NCI-H1436 (cell line): Measurements from ENCODE around the gene DNMT3L.
"Not testable (repeated sequence)": the region's sequence is repeated elsewhere in the genome, so short reads cannot be mapped to it uniquely, and the experiment has no call there.

Source experiments
- DNase-seq: peaks from one replicate; lab custom pipeline; 2025; lab: John Stamatoyannopoulos, UW

Gene DNMT3L

DNA sequence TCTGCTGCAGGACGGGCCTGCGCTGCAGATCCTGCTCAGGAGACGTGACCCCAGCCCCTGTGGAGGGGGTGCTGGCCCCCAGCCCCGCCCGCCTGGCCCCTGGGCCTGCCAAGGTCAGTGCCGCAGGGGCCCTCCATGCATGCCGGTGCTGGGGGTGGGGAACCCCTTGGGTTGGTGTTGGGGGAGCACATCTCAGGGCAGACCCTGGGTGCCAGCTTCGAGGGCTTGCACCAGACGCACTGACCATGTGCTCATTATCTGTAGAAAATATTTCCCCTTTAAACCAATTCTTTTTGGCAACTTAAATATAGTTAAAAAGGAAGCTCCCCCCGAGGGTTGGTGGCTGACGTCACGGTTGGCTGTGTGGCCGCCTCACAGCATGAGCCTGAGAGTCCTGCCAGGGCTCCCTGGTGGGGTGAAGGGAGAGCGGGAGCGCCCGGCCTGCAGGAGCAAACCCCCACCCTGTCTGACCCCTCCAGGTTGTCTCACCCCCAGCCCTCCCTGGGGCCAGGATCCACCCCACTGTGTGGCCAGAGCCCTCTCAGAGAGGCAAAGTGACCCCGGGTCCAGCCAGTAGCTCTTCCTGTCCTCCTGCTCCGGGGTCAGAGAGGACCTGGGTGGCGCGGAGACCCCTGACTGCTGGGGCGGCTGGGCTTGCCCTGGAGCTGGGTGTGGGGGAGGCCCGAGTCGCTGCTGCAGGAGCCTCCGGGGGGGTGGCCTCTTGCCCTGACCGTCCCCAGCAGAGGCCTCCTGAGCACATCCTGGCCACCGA is 32.9 kb upstream of the DNMT3L start:
- no peak for DNase-seq

DNA sequence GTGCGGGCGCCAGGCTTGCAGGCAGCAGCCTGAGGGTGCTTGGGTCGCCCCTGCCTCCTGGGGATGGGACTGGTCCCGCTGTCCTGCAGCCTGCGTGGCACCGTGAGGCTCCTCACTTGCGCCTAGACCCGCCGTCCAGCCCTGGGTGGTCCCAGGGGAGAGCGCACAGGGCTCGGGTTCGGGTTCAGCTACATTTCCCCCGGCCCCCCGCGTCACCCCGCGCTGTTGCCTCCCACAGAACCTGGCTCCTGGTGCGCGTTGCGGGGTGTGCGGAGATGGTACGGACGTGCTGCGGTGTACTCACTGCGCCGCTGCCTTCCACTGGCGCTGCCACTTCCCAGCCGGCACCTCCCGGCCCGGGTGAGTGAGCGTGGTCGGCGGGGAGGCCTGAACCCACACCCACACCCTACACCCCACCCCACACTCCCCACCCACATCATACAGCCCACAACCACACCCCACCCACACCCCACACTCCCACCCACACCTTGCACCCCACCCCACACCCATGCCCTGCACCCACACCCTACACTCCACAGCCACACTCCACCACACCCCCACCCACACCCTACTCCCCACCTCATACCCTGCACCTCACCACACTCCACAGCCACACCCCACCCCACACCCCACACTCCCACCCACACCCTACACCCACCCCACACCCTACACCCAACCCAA is 32.0 kb upstream of the DNMT3L start:
- no peak for DNase-seq

DNA sequence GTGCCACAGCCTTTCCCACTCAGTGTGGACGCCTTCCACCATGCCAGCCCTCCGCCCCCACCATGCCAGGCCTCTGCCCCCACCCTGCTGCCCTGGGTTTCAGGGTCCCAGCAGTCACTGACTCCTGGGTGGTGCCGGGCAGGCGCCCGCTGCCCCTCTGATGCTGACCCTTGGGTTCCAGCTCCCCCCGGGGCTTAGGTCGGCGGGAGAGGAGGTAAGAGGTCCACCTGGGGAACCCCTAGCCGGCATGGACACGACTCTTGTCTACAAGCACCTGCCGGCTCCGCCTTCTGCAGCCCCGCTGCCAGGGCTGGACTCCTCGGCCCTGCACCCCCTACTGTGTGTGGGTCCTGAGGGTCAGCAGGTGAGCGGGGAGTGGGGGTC is 31.1 kb upstream of the DNMT3L start:
- DNase-seq: no peak

DNA sequence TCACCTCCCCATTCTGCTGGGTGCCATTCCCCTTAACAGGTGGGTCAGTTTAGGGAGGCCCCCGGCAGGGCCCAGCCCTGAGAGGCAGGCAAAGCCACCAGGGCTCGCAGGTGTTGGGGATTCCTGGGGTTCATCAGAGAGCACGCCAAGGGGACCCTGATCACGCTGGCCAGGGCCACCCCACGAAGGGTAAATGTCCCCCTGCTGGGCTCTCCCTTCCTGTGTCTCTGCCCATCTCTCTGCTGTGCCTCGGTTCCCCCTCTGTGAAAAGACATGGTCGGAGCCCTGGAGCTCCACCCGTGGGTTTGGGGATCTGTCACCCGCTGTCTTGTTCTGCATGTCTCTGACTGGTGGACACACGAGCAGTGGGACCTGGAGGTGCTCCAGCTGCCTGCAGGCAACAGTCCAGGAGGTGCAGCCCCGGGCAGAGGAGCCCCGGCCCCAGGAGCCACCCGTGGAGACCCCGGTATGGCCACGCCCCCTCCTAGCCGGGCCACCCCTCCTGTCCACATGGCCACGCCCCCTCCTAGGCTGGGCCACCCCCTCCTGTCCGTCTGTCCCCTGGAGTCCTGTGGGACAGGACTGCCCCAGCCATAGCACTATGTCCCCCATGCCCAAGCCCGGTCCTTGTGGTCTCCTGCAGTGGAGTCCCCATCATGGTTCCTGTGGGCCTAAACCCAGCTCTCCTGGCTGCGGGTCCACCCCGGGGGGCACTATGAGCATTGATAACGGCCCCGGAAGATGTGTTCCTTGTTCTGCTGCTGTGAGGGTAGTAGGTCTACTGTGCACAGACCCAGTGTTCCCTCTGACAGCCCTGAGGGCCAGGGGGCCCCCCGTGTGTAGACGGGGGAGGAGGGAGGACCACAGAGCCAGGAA is 30.5 kb upstream of the DNMT3L start:
- no peak for DNase-seq

DNA sequence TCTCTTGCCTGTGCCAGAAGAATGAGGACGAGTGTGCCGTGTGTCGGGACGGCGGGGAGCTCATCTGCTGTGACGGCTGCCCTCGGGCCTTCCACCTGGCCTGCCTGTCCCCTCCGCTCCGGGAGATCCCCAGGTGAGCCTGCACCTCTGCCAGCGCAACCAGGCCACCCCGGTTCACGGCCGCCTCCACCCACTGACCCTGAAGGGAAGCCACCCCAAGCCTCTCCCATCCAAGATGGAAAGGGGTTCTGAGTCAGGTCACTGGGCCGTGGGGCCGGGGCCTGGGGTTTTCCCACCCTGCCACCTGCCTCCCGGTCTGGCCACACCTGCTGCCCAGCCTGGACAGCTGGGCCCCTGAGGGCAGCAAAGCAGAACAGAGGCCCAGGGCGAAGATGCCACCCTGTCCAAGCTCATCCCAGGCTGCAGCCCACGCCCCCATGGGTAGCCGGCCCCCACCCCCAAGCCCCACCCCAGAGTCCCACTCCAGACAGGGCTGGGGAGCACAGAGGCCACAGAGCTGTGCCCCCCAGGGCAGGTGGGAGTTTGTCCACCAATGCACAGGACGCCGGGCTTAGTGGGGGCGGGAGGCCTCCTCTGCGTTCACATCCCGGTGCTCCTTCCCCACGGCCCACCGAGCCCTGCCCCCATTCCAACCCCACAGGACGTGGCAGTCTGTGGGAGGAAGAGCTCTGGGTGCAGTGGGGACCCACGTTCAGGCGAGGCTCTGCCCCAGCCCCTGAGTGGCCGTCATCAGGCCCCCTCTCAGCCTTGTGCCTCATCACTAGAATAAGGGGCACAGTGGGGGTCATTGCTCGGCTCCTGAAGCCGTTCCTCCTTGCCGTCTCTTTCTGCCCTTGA is 29.6 kb upstream of the DNMT3L start:
- no peak for DNase-seq

DNA sequence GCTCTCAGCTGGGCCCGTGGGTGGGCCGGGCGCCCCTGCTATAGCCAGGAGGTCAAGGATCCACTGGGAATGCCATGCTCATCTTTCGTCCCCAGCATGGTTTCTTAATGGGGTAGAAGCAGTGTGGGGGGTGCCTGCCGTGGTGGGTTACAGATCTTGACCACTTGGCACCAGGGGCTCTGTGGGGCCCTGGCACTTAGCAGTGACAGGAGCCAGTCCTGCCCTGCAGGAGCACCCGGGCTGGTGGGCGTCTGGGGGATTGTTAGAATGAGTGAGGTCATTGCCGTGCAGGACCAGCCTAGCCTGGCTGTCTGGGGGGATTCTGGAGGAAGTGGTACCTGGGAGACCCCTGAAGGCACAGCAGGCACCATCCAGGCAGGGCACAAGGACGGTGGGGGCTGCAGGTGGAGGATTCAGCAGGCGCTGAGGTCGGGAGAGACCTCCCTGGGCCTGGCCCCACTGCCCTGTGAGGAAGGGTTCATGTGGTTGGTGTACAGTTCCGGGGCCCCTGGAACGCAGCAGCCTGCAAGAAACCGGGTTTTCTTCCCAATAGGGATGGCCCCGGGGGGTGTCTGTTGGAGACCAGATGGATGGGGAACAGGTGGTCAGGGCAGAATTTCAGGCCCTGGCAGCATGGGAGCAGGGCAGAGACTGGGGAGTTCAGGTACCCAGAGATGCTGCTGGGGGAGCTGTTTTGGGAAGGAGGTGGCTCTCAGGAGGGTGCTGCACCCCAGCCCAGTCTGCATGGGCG is 28.8 kb upstream of the DNMT3L start:
- no peak for DNase-seq

DNA sequence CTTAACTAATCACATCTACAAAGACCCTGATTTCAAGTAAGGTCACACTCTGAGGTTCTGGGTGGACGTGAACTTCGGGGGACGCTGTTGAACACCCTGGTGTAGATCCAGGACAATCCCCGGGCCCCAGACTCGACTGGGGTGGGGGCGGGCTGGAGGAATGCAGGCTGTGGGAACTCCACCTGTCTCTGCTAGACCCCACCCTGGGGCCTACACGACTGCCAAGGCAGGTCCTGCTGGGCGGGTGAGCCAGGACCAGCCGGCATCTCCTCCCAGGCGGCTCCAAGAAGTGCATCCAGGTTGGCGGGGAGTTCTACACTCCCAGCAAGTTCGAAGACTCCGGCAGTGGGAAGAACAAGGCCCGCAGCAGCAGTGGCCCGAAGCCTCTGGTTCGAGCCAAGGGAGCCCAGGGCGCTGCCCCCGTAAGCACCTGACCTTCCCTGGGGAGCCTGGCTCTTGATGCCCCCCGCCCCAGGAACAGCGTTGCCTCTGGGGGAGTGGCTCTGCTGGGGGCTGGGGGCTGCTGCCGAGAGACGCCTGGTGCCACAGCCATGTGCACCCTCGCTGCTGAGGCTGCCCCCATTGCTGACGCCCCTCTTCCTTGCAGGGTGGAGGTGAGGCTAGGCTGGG is 27.8 kb upstream of the DNMT3L start:
- no peak for DNase-seq

DNA sequence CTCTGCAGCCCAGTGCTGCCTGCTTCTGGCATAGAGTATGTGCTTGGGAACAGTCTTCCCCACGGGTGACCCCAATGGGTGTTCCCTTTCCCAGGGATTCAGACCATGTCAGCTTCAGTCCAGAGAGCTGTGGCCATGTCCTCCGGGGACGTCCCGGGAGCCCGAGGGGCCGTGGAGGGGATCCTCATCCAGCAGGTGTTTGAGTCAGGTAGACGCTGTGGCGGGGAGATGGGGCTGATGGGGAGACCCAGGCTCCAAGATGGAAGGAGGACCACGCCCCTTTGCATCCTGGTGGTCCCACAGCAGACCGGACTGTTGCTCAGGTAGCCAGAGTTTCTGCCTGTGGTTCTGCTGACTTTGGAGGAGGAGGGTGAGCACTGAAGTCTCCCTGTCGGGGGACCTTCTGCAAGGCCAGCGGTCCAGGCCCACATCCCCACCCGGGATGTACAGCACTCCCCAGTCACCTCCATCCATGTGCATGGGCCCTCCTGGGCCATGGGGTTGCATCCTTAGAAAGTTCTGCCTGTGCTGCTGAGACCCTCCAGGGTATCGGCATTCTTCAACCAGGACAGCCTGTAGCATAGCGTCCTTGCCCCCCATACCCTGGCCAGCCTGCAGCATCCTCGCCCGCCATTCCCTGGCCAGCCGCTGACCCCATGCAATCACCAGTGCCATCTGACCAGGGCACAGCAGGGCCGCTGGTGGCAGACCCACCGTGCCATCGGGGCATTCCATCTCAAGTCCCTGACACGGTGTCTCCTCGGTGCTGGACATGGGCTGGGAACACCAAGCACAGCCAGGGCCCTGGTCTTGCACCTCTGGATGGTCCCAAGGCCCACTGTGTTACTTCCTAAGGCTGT is 26.8 kb upstream of the DNMT3L start:
- no peak for DNase-seq

DNA sequence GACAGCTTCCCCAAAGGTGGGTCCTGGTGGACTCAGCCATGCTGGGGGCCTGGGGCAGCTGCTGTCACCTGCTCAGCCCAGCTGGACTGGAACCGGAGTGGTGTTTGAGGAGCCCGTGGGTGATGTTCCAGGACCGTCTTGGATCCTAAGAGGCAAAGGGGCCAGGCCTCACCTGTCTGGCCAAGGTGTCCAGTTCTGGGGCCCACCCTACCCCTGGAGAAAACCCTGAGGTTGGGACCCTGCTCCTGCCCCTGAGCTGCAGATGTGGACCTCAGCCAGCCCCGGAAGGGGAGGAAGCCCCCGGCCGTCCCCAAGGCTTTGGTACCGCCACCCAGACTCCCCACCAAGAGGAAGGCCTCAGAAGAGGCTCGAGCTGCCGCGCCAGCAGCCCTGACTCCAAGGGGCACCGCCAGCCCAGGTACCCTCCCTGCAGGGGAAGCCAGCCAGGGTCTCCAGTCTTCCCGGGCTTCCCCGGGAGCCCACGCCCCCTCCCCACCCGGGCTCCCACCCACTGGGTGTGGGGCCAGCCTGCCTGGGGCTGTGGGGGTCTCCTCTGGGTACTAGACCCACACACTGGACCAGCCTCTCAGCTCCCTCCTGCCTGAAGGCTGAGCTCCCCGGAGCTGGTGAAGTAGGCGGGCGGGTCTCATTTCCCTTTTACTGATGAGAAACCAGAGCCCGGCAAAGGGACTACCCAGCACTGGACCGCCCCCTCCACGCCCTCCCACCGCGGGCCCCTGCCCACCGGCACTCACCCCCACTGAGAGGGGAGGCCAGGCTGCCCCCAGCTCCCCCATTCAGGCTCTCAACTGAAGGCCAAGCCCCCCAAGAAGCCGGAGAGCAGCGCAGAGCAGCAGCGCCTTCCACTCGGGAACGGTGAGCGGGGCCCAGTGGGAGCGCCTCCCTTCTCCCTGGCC is 25.3 kb upstream of the DNMT3L start:
- DNase-seq: no peak

DNA sequence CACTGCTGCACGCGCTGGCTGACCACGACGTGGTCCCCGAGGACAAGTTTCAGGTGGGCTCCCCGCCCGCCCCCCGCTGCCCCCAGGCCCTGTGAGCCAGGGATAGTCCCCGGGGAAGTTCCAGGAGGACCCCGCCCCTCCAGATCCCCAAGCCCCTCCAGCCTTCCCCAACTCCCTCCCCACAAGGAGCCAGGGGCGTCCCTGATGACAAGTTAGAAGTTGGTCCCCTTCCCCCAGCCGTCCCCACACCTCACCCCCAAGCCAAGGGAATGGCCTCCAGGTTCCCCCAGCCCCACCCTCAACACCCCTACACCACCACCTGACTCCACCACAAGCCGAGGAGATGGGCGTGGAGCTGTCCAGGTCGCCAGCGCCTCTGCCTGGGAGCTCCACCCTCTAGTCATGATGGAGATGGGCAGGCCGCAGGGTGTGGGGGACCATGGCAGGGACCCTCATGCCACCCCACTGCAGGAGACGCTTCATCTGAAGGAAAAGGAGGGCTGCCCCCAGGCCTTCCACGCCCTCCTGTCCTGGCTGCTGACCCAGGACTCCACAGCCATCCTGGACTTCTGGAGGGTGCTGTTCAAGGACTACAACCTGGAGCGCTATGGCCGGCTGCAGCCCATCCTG is 24.5 kb upstream of the DNMT3L start:
- no peak for DNase-seq

DNA sequence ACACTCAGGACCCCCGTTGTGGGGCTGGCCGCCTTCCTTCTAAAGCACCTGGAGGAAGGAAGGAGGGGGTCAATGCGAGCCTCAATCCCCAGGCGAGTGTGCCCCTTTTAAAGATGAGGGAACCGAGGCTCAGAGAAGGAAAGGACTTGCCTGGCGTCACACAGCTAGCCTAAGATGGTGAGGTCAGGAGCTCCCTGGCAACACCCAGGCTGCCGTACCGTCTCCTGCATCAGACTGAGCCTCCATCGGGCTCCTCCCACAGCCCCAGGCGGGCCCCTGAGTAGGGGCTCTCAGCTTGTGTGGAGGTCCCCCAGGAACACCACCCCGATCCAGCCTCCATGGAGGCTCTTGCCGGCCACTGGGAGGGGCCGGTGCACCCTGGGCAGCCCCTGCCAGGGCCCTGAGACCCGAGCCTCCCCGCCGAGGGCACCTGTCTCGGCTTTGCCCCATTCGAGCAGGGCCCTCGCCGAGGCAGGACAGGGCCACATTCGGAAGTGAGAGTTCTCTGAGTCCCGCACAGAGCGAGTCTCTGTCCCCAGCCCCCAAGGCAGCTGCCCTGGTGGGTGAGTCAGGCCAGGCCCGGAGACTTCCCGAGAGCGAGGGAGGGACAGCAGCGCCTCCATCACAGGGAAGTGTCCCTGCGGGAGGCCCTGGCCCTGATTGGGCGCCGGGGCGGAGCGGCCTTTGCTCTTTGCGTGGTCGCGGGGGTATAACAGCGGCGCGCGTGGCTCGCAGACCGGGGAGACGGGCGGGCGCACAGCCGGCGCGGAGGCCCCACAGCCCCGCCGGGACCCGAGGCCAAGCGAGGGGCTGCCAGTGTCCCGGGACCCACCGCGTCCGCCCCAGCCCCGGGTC is 23.7 kb upstream of the DNMT3L start, which contains the start of gene AIRE:
Gene AIRE, plus strand, starts transcription at position 739 of the 855 bp plus-strand sequence. CDS start 131 bp downstream, outside the sequence.
- DNase-seq: no peak

DNA sequence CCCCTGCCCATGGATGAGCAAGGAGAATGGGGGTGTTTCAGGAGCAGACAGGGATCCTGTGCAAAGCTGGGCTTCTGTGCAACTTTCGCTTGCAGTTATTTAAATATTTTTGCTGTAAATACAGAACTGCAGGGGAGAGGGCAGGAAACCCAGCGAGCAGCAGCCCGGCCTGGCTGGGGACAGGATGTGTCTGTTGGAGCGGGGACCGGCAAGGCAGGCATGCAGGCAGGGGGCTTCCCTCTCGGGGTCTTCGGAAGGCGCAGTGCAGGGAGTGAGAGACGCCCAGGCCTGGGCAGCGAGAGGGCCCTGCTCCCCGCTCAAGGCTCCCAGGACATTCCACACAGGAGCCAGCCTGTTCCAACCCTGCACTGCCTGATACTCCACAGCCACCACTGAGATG is 22.3 kb upstream of the DNMT3L start:
- no peak for DNase-seq

DNA sequence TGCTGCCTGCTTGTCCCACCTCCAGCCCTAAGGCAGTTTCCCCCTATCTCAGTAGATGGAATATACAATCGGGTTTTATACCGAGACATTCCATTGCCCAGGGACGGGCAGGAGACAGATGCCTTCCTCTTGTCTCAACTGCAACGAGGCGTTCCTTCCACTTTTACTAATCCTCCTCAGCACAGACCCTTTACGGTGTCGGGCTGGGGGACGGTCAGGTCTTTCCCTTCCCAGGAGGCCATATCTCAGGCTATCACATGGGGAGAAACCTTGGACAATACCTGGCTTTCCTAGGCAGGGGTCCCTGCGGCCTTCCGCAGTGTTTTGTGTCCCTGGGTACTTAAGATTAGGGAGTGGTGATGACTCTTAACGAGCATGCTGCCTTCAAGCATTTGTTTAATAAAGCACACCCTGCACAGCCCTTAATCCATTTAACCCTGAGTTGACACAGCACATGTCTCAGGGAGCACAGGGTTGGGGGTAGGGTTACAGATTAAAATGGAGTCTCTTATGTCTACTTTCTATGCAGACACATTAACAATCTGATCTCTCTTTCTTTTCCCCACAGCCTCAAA is 21.6 kb upstream of the DNMT3L start:
- DNase-seq: not testable (repeated sequence)

DNA sequence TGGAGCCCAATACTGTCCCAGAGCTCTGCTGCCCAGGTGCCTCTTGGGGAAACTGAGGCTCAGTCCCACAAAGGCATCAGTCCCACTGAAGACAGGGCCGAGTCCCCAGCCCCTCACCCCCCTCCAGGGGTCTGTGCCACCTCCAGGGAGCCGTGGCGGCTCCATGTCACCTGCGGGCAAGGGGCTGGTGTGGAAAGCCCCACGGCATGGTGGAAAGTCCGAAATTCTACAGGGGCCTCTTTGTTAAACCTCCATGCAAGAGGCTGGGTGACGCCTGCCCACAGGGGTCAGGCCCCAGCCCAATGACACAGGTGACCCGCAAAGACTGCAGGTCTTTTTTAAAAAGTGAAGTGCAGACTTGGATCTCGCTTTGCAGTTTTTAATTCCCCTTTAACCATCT is 20.7 kb upstream of the DNMT3L start:
- no peak for DNase-seq

DNA sequence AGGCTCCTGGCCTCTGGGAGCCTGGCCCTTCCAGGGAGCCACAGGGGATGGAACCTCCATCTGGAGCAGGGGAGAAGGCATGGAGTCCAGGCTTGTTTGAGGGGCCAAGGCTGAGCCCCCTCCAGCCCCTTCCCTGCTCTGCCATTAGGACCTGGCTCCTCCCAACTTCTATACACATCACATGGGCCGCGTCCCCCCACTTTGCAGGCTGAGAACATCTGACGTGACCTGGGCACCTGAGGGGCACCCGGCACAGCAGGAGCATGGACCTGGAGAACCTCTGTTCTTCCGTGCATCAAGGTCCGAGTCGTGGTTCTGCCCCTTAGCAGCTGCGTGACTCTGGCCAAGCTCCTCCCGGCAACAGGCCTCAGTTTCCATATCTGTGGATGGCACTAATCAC is 20.1 kb upstream of the DNMT3L start:
- no peak for DNase-seq
